GM20431 (cell line): ENCODE results near the gene TTN.
"Not testable (repeated sequence)": the region's sequence is repeated elsewhere in the genome, so short reads cannot be mapped to it uniquely, and the experiment has no call there.

Source experiments
- in situ Hi-C: fragments of 300-500 bp; cut with MseI, MboI; formaldehyde crosslinking; loops from one replicate; pipeline ENCODE4 v1.15.0; 2020; ENCODE audit warnings: low sequenced_read_pairs; ENCODE audit not compliant: unreplicated experiment

TTN gene

DNA sequence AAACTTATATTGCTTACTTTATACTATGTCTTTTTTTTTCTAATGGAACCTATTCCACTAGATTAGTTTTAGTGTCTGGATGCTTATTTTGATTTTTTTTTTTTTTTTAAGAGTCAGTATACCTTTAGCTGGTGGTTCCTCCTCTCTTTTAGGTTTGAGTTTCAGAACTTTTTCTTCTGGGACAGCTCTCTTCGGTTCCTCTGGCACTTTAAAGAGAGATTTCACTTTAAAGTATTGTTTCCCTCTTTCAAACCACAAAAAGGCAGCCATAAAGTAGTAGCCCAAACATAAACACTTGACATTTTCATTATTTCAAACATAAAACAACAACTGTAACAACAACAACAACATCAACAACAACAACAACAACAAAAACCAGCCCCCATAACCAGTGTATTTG, 123.3 kb downstream of the TTN start:
- in situ Hi-C loops: no loop called here

- in situ Hi-C loops: no loop called here
These were observed 126.1 kb downstream of the TTN start for GRCh38 chr2:178681081-178681480.

GRCh38 chr2:178679891-178680290, 127.3 kb downstream of the TTN start:
- in situ Hi-C loops: no loop called here

GRCh38 chr2:178677599-178677998, 129.6 kb downstream of the TTN start:
- in situ Hi-C loops: no loop called here

DNA sequence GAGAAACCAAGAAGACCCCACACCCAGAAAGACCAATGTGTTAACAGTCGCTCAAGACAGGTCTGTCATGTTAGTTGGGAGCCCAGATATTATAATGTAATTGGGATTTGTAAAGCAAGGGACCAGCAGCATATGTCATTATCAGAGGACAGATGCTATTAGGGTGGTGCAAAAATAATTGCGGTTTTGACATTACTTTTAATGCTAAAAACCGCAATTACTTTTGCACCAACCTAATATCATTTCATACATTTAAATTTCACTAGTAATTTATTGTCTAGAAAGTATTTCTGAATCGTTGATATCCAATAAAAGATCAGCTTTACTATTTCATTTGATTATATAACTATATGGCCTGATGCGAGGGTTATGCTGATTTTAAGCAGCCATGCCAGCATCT, 131.2 kb downstream of the TTN start:
- in situ Hi-C loops: no loop called here

- in situ Hi-C loops: no loop called here
These were observed 133.1 kb downstream of the TTN start for GRCh38 chr2:178674122-178674521.

DNA sequence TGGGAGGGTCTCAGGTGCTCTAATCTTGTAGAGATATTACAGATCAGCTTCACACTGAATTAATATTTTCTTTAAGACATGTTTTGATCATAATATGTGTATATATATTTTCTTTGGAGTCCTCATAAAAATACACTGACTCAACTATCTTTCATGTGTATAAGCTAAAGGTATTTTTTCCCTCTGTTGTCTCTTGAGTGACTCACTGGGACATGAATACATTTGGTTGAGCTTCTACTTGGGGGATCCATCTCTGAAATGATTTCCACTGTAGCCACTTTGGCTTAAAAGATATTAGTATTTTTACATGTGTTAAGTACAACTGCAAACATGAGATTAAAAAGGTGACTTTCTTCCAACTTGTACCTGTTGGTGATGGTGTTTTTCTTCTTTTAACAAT, 140.8 kb downstream of the TTN start:
- in situ Hi-C loops: no loop called here

GRCh38 chr2:178658480-178658879, 148.7 kb downstream of the TTN start:
- in situ Hi-C loops: not testable (repeated sequence)

DNA sequence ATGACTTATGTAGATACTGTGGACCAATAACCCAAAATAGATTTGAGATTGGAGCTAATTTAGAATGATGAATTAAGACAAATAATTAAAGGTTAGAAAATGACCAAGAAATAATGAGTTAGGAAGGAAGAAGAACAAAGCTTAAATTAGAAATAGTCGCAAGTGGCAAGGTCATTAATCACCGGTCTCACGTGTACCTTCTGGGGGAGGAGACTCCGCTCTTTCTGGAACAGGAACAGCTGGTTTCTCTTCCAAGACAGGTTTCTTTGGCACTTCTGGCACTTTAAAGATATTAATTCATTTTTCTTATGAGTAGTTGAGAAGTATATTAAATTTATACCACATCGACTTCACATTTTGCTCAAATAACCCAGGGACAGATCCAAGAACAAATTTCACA, 156.7 kb downstream of the TTN start:
- in situ Hi-C loops: no loop called here

DNA sequence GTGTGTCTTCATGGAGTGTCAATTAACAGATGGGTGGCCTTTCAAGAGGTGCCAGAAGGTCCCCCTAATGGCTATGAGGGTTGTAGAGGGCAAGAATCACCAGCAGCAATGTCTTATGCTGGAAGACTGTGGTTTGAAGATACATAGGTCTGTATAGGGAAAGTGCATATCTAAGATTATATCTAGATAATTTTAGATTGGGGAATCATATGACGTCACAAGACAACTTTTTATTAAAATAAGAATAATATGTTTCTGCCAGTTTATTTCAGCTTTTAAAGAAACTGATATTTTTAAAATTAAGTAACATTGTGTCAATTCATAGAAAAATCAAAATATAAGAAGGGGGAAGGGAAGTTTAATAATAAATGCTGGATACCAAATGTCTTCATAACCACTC, 162.3 kb downstream of the TTN start:
- in situ Hi-C loops: no loop called here

DNA sequence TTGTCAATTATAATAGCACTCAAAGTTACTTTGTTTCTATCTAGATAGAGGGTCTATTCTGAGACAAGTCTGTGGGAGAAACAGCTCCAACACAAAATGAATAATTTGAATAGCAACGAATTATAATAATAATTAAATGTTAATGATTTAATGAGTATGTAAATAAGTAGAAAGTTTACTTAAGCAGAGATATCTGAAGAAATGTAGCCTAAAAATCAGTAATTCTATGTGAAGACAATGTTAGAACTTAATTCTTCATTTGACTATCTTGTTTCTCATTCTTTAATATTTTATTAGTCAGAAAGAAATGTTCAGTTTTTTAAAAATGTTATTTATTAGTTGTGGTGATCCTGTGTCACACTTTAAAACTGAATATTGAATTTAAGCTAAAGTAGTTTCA, 165.7 kb downstream of the TTN start:
- in situ Hi-C loops: no loop called here

- in situ Hi-C loops: no loop called here
These were observed 171.3 kb downstream of the TTN start for GRCh38 chr2:178635897-178636296.

DNA sequence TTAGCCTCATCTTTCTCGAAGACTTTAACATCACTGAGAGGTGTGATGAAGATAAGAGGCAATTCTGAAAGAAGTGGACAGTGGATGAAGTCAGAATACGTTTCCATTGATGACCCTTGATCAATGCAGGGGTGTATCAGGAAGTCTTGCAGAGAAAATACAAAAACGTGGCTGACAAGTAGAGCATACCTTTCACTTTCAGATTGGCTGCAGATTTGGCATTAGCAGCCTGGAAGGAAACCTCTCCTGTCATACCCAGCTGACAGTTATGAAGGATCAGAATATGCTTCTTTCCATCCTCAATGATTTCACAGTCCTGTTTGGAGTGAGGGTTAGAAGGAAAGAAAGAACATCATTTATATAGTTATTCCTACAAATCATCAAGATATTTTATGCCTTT, 174.5 kb downstream of the TTN start:
- in situ Hi-C loops: no loop called here

- in situ Hi-C loops: no loop called here
These were observed 176.6 kb downstream of the TTN start for GRCh38 chr2:178630581-178630980.

DNA sequence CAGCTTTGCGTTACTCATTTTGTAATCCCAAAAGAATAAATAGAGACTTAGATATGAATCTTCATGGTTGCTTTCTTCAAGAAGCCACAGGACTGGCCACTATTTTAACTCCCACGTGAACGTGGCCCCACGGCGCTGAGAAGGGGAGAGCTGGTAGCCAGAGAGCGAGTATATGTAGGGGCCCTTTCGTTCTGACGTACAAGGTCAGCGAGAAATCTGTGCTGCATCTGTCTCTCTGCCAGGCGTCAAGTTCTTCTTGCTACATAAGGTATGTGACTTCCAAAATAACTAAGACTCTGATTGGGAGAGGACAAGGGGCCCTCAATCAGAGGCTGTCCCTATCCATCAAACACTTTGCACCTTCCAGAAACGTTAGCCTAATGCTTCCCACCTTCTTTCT, 177.8 kb downstream of the TTN start:
- in situ Hi-C loops: no loop called here

GRCh38 chr2:178628605-178629004, 178.6 kb downstream of the TTN start:
- in situ Hi-C loops: no loop called here

DNA sequence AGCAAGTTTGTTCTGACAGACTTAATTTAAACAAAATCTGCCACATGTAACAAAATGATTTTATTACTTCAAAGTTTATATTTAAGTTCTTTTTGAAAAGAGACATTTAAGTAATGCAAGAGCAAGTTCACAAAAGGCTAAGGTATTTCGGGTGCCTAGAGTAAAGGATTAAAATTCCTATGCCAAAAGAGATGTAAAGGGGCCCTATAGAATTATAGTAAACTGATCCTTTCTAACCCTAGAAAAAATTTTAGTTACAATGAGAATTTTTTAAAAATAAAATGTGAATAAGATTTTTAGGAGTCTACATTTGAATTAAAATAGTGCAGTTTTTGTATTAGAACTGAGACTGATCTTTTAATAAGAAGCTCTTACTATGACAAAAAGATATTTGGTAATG, 179.8 kb downstream of the TTN start:
- in situ Hi-C loops: no loop called here

DNA sequence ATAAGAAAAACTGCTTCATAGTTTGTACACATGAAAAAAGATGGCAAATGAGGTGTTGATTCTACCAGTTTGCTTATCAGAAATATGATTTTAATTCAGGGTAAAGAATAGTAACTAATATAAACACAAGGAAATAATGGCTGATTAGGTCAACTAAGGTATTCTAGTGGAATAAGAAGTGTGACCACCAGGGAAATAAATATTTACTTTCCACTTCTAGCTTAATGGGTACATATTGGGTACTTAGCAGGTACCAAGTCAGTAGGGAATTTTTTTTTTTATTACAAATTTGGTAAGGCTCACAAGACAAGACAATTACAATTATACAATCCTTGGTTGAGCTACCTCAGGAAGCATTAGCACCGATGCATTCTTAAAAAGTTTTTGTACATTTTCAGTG, 191.3 kb downstream of the TTN start:
- in situ Hi-C loops: no loop called here

DNA sequence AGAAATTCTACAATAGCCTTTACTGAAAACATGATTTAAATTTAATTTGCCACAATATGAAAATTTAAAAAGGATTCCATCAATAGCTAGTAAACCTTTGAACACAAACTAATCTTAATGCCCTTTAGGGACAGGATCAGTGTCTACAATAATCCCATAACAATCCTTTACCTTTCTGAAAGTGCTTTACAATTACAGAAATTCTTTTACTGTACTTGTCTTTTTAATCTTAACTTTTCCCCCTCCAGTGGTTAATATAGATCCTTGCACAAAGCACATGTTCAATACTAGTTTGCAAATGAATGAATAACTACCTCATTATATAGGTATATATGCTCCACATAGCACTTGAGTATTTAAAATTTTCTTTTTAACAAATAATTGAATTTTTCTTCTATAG, 204.3 kb downstream of the TTN start:
- in situ Hi-C loops: no loop called here

DNA sequence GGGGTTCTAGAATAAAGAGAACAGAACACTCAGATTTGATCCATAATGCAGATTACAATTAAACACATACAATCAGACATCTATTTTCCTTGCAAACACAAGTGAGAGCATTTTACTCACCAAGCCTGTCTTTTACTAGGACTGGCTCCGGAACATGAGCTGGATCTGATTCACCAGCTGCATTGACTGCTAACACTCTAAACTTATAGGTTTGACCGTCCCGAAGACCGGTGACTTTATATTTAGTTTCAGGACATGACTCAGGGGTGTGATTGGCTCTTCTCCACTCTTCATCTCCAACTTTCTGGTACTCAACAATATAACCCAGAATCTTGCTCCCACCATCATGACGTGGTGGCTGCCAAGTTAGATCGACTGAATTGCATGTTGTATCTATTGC, 214.6 kb downstream of the TTN start:
- in situ Hi-C loops: no loop called here

- in situ Hi-C loops: no loop called here
These were observed 217.9 kb downstream of the TTN start for GRCh38 chr2:178589335-178589734.

GRCh38 chr2:178584666-178585065, 222.6 kb downstream of the TTN start:
- in situ Hi-C loops: no loop called here

- in situ Hi-C loops: no loop called here
These were observed 228.2 kb downstream of the TTN start for GRCh38 chr2:178579006-178579405.
